GM18498 (cell line): ENCODE results near the gene RITA1.
"Not testable (repeated sequence)": the region's sequence is repeated elsewhere in the genome, so short reads cannot be mapped to it uniquely, and the experiment has no call there.

Experiments
- ATAC-seq: cut with Tn5 transposase; IDR thresholded peaks from one replicate; pipeline ENCODE4 v1.9.1; 2021; ENCODE audit warnings: mild to moderate bottlenecking, moderate library complexity; ENCODE audit not compliant: unreplicated experiment

The RITA1 gene

GRCh38 chr12:113185180-113186032, at the start of gene RITA1, which contains the start of gene DDX54:
RITA1 (plus strand) TSS chr12:113185721; CDS start chr12:113186747, 1,026 bp downstream.
DDX54 (minus strand) TSS chr12:113185478; CDS start chr12:113185451, 27 bp downstream.
- ATAC-seq = peak; percentile 55

DNA sequence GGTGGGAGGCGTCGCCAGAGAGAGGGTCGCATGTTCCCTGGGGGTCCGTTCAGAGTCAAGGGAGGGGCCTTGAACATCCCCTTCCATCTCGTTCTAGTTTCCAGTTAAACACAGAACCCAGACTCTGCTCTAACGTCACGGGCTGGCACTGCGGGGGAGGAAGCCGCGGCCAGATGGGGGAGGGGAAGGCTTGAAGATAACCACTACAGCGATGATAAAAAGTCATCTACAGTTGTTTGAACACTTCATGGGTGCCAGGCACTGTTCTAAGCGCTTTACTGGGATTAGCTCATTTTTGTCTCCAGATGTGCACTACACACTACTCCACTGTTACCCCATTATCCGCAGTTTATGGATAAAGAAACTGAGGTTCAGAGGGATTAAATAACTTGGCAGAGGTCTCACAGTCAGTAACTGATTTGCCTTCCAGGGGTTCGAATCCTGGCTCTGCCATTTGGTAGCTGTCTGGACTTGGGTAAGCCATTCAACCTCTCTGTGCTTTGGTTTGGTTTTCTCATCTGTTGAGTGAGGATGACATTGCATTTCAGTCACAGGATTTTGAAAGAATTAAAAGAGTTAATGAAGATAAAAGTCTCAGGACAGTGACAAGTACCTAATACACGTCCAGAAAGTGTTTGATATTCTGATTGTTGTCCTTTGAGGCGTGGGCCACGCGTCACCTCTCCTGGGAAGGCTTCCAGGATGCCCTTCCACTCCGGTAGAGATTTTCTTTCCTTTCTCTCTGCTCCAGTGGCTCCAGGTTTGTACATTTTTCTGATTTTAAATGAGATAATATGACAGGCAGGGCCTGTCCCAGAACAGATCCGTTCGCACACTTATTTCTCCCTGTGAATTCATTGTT, 49.2 kb upstream of the RITA1 start:
- no peak for ATAC-seq

GRCh38 chr12:113136990-113137511, 48.5 kb upstream of the RITA1 start:
- ATAC-seq = no peak

DNA sequence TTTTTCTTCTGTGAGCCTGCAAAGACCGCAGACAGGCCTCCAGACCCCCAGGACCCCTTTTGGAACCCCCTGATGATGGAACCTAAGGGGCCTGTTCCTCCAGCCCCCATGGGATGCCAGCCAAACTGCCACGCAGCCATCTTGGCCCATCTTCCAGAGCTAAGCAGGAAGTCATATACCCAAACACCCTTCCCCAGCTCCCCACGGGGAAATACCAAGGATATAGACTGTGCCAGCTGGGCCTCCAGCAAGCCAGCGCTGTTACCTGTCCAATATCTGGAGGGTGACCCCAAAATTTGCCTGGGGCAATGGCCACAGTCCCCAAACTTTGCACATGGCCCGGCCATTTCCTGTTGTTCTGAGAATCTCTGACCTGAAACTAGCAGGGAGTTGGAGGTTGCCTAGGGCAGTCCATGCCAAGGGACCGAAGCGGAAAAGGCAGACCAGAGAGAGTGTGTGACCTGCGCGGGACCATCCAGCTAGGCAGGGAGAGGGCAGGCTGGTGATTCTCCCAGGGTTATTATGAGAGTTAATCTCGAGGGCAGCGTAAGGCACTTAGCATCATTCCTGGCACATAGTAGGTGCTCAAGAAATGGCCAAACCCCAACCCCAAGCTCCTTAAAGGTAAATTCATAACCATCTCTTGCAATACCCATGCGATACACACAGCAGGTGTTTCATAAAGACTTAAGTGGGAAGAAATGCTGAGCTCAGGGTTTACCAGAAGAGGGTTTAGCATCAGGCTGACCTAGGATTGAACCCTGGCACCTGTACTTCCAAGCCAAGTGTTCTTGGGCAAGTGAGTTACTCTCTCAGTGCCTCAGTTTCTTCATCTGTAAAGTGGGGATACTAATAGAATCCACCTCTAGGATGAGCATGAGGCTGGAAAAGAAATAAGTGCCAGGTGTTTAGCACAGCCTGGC, 47.4 kb upstream of the RITA1 start:
- ATAC-seq = no peak

DNA sequence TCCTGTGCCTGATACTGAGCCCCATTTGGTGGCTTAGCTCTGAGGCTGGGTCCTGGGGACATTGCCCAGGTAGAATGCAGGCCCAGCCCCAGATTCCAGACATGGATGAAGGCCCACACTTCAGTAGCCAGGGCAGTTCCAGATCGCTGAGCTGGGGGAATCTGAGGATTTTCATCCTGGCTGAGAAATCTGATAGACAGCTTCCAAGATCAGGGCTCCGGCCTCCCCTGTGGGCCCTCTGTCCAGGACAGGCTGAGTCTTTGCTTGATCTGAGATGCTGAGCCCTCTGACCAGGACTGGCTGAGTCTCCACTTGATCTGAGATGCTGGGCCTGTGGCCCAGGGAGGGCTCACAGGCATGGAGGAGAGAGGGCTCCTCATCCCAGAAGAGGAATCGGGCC, 46.7 kb upstream of the RITA1 start:
- ATAC-seq = no peak

DNA sequence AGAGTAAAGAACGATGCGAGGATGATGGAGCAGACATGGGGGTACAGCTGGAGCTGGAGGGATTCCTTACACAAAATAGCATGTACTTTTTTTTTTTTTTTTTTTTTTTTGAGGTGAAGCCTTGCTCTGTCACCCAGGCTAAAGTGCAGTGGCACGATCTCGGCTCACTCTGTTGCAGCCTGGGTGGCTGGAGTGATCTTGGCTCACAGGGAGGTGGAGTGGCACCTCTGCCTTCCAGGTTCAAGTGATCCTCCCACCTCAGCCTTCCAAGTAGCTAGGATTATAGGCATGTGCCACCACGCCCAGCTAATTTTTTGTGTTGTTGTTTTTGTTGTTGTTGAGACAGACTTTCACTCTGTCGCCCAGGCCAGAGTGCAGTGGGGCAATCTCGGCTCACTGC, 44.8 kb upstream of the RITA1 start:
- ATAC-seq = no peak

- ATAC-seq = not testable (repeated sequence)
These were observed 43.8 kb upstream of the RITA1 start for GRCh38 chr12:113141716-113142115.

- ATAC-seq = no peak
These were observed 43.2 kb upstream of the RITA1 start for GRCh38 chr12:113142173-113142885.

- no peak for ATAC-seq
These were observed 42.6 kb upstream of the RITA1 start for GRCh38 chr12:113142886-113143332.

DNA sequence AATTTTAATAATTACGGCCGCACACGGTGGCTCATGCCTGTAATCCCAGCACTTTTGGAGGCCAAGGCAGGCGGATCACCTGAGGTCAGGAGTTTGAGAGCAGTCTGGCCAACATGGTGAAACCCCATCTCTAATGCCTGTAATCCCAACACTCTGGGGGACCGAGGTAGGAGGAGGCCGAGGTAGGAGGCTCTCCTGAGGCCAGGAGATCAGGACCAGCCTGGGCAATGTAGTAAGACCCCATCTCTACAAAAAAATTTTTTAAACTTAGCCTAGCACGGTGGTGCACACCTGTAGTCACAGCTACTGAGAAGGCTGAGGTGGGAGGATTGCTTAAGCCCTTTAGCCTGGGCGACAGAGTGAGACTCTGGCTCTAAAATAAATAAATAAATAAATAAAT, 41.6 kb upstream of the RITA1 start:
- ATAC-seq = no peak

- no peak for ATAC-seq
These were observed 40.7 kb upstream of the RITA1 start for GRCh38 chr12:113144806-113145205.

DNA sequence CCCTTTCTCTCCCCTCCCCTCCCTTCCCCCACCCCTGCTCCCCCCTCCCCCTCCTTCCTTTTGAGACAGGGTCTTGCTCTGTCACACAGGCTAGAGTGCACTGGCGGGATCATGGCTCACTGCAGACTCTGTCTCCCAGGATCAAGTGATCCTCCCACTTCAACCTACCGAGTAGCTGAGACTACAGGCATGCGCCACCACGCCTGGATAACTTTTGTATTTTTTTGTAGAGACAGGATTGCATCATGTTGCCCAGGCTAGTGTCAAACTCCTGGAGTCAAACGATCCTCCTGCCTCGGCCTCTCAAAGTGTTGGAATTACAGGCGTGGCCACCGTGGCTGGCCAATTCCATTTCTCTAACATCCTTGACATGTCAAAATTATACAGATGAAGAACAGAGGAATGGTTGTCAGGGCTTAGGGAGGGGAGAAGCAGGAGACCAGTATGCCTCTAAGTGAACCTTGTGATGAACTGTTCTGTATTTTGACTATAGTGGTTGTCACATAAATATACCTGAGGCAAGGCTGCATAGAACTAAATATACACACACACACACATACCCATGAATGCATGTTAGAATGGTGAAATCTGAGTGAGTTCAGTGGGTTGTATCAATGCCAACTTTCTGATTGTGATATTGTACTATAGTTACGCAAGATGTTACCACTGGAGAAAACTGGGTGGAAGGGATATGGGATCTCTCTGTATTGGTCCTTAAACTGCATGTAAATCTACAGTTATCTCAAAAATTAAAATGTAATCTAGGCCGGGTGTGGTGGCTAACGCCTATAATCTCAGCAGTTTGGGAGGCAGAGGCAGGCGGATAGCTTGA, 39.6 kb upstream of the RITA1 start:
- ATAC-seq = no peak

DNA sequence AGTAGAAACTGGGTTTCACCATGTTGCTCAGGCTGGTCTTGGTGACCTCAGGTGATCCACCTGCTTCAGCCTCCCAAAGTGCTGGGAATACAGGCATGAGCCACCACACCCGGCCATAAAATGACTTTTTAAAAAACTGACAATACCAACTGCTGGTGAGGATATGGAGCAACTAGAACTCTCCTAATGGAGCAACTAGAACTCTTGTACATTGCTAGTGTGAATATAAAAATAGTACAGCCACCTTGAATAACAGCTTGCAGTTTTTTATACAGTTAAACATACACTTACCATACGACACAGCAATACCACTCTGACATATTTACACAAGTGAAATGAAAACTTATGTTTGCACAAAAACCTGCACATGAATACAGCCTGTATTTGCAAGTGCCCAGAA, 38.5 kb upstream of the RITA1 start:
- no peak for ATAC-seq

- no peak for ATAC-seq
These were observed 36.0 kb upstream of the RITA1 start, which contains the start of gene CFAP73 for GRCh38 chr12:113149361-113150150. CFAP73 (plus strand) TSS chr12:113149724; CDS start chr12:113149858, 134 bp downstream.

DNA sequence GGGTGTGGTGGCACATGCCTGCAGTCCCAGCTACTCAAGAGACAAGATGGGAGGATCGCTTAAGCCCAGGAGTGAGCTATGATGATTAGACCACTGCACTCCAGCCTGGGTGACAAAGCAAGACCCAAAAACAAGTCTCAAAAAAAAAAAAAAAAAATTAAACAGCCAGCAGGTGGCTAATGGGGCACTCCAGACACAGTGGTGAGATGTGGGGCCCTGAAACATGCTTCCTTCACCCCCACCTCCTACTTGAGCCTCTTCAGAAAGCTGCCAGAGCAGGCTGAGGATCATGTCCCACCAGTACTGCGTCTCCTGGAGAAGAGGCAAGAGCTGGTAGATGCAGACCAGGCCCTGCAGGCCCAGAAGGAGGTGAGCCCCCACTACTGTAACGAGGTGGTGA, 33.9 kb upstream of the RITA1 start:
- ATAC-seq = no peak

DNA sequence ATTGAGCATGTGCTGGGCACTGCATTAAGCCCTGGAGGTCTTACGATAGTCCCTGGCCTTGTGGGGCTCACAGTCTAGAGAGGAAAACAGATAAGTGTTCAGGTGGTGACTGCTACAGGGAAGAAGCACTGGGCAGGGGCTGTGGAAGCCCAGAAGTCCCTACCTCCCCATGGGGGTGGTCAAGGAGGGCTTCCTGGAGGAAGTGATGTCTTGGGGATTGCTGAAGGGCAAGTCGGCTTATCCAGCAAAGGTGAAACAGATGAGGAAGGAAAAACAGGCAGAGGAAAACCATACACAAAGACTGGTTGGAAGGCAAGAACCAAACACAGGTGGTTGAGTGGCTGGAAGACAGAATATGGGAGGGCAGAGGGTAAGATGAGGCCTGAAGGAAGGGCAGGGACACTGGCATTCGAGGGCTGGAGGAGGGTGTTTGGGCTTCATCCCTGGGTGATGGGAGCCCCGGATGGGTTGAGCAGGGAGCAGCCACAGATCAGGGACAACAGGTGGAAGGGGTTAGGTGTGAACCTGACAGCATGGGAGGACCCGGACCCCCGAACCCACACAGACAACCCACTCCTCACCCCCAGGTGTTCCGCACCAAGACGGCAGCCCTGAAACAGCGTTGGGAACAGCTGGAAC, 33.2 kb upstream of the RITA1 start:
- no peak for ATAC-seq
